OCI-LY7 (cell line): ENCODE data around the gene STPG1.

Experiments used
- CTCF ChIP-seq: fragments of 200-600 bp; sonication (generic); conservative IDR thresholded peaks from 2 replicates; pipeline ENCODE4 v1.5.1; 2014; ENCODE audit warnings: mild to moderate bottlenecking, antibody characterized with exemption, low read length, moderate library complexity, mixed read lengths
- EZH2phosphoT487 ChIP-seq: fragments of 200-600 bp; sonication (generic); IDR thresholded peaks from 2 replicates; pipeline ENCODE4 v1.6.1; 2018; ENCODE audit warnings: low read depth, borderline replicate concordance, mild to moderate bottlenecking, mixed run types, antibody characterized with exemption, low read length, moderate library complexity, mixed read lengths

GRCh38 chr1:24406788-24407187, 6.8 kb downstream of the STPG1 start:
- TF ChIP-seq CTCF (no peak), EZH2phosphoT487 (no peak)
